SK-N-SH treated with all-trans-retinoic acid at 6 μM for 48 hours (cell line): Measurements from ENCODE around the gene TMCC3.
"Not testable (repeated sequence)": the region's sequence is repeated elsewhere in the genome, so short reads cannot be mapped to it uniquely, and the experiment has no call there.

Experiments used
- ATAC-seq: fragments of 200-7000 bp; cut with Tn5 transposase; 3 replicates; pipeline ENCODE4 v1.9.1; 2020; ENCODE audit warnings: mild to moderate bottlenecking, moderate library complexity
- ARNTL ChIP-seq: fragments of 450-650 bp; formaldehyde crosslinking; IDR thresholded peaks from 2 replicates; pipeline ENCODE4 v1.5.0; 2020; ENCODE audit warnings: low read depth, mild to moderate bottlenecking, moderate library complexity, borderline replicate concordance
- BACH2 ChIP-seq: fragments of 250-450 bp; sonication (Bioruptor Pico); IDR thresholded peaks from 2 replicates; pipeline ENCODE4 v1.9.0; 2021; ENCODE audit warnings: mild to moderate bottlenecking, borderline replicate concordance
- CSDC2 ChIP-seq: fragments of 250-450 bp; sonication (Bioruptor Pico); IDR thresholded peaks from 2 replicates; pipeline ENCODE4 v1.5.0; 2020; ENCODE audit warnings: mild to moderate bottlenecking, moderate library complexity
- ESRRG ChIP-seq: fragments of 250-450 bp; sonication (Bioruptor Pico); IDR thresholded peaks from 2 replicates; pipeline ENCODE4 v1.6.1; 2021; ENCODE audit warnings: mild to moderate bottlenecking
- GLIS3 ChIP-seq: fragments of 250-450 bp; sonication (Bioruptor Pico); IDR thresholded peaks from 2 replicates; pipeline ENCODE4 v1.5.0; 2020; ENCODE audit warnings: mild to moderate bottlenecking, moderate library complexity
- ISL1 ChIP-seq: fragments of 250-450 bp; sonication (Bioruptor Pico); IDR thresholded peaks from 2 replicates; pipeline ENCODE4 v2.1.2; 2022; ENCODE audit warnings: mild to moderate bottlenecking, moderate library complexity
- OSR1 ChIP-seq: fragments of 250-450 bp; sonication (Bioruptor Pico); IDR thresholded peaks from 2 replicates; pipeline ENCODE4 v1.8.0; 2022; ENCODE audit warnings: moderate library complexity, mild to moderate bottlenecking, inconsistent platforms
- PATZ1 ChIP-seq: fragments of 250-450 bp; sonication (Bioruptor Pico); IDR thresholded peaks from 2 replicates; pipeline ENCODE4 v1.8.0; 2020; ENCODE audit warnings: mild to moderate bottlenecking, moderate library complexity, borderline replicate concordance
- PPARA ChIP-seq: fragments of 250-450 bp; sonication (Bioruptor Pico); IDR thresholded peaks from 2 replicates; pipeline ENCODE4 v1.5.0; 2020; ENCODE audit warnings: mild to moderate bottlenecking, borderline replicate concordance
- SNAI2 ChIP-seq: fragments of 250-450 bp; sonication (Bioruptor Pico); IDR thresholded peaks from 2 replicates; pipeline ENCODE4 v1.5.0; 2020; ENCODE audit warnings: mild to moderate bottlenecking, moderate library complexity
- TOX ChIP-seq: fragments of 250-450 bp; sonication (Bioruptor Pico); IDR thresholded peaks from 2 replicates; pipeline ENCODE4 v1.8.0; 2021; ENCODE audit warnings: mild to moderate bottlenecking, moderate library complexity, borderline replicate concordance
- ZC3H10 ChIP-seq: fragments of 250-450 bp; sonication (Bioruptor Pico); IDR thresholded peaks from 2 replicates; pipeline ENCODE4 v1.5.1; 2021; ENCODE audit warnings: mild to moderate bottlenecking, moderate library complexity
- ZFP30 ChIP-seq: fragments of 450-650 bp; formaldehyde crosslinking; IDR thresholded peaks from 2 replicates; pipeline ENCODE4 v1.5.0; 2022; ENCODE audit warnings: mild to moderate bottlenecking, moderate library complexity
- ZNF565 ChIP-seq: fragments of 450-650 bp; formaldehyde crosslinking; conservative IDR thresholded peaks from 2 replicates; pipeline ENCODE4 v1.5.0; 2020; ENCODE audit warnings: low read depth, mild to moderate bottlenecking, moderate library complexity
- ZNF70 ChIP-seq: fragments of 450-650 bp; formaldehyde crosslinking; IDR thresholded peaks from 2 replicates; pipeline ENCODE4 v1.5.0; 2020; ENCODE audit warnings: mild to moderate bottlenecking, moderate library complexity
- ZNF8 ChIP-seq: fragments of 450-650 bp; formaldehyde crosslinking; IDR thresholded peaks from 2 replicates; pipeline ENCODE4 v1.5.0; 2020; ENCODE audit warnings: mild to moderate bottlenecking, moderate library complexity
- TF ChIP-seq, protein P1 (sequence below): fragments of 250-450 bp; sonication (Bioruptor Pico); IDR thresholded peaks from 2 replicates; pipeline ENCODE4 v1.5.0; 2020; ENCODE audit warnings: mild to moderate bottlenecking, moderate library complexity
- TF ChIP-seq, protein P2 (sequence below): fragments of 250-450 bp; sonication (Bioruptor Pico); IDR thresholded peaks from 2 replicates; pipeline ENCODE4 v1.8.0; 2021; ENCODE audit warnings: low read depth, mild to moderate bottlenecking, moderate library complexity, borderline replicate concordance
- TF ChIP-seq, protein P3 (sequence below): fragments of 250-450 bp; sonication (Bioruptor Pico); IDR thresholded peaks from 2 replicates; pipeline ENCODE4 v1.5.1; 2020; ENCODE audit warnings: low read depth, mild to moderate bottlenecking, moderate library complexity

The TMCC3 gene

GRCh38 chr12:94602024-94602423, 48.3 kb downstream of the TMCC3 start:
- TF ChIP-seq BACH2 (CRISPR knock-in tag) (no peak), PATZ1 (CRISPR knock-in tag) (no peak), OSR1 (CRISPR knock-in tag) (no peak), TOX (CRISPR knock-in tag) (no peak), CSDC2 (CRISPR knock-in tag) (no peak)
- ATAC-seq: no peak

DNA sequence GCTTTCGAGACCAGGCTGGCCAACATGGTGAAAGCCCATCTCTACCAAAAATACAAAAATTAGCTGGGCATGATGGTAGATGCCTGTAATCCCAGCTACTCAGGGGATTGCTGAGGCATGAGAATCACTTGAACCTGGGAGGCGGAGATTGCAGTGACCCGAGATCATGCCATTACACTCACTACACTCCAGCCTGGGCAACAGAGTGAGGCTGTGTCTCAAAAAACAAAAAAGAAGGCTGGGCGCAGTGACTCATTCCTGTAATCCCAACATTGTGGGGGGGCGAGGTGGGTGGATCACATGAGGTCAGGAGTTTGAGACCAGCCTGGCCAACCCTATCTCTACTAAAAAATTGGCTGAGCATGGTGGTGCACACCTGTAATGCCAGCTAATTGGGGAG, 49.0 kb downstream of the TMCC3 start:
- ATAC-seq: not testable (repeated sequence)

GRCh38 chr12:94599189-94599588, 51.2 kb downstream of the TMCC3 start:
- TF ChIP-seq, protein P1, sequence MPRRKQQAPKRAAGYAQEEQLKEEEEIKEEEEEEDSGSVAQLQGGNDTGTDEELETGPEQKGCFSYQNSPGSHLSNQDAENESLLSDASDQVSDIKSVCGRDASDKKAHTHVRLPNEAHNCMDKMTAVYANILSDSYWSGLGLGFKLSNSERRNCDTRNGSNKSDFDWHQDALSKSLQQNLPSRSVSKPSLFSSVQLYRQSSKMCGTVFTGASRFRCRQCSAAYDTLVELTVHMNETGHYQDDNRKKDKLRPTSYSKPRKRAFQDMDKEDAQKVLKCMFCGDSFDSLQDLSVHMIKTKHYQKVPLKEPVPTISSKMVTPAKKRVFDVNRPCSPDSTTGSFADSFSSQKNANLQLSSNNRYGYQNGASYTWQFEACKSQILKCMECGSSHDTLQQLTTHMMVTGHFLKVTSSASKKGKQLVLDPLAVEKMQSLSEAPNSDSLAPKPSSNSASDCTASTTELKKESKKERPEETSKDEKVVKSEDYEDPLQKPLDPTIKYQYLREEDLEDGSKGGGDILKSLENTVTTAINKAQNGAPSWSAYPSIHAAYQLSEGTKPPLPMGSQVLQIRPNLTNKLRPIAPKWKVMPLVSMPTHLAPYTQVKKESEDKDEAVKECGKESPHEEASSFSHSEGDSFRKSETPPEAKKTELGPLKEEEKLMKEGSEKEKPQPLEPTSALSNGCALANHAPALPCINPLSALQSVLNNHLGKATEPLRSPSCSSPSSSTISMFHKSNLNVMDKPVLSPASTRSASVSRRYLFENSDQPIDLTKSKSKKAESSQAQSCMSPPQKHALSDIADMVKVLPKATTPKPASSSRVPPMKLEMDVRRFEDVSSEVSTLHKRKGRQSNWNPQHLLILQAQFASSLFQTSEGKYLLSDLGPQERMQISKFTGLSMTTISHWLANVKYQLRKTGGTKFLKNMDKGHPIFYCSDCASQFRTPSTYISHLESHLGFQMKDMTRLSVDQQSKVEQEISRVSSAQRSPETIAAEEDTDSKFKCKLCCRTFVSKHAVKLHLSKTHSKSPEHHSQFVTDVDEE (CRISPR knock-in tag): no peak
- TF ChIP-seq OSR1 (CRISPR knock-in tag): no peak
- no peak for TF ChIP-seq GLIS3
- no peak for TF ChIP-seq ESRRG (CRISPR knock-in tag)
- TF ChIP-seq ZC3H10 (CRISPR knock-in tag): no peak
- TF ChIP-seq ZNF565 (CRISPR knock-in tag): no peak
- TF ChIP-seq ARNTL (CRISPR knock-in tag): no peak
- TF ChIP-seq PATZ1 (CRISPR knock-in tag): no peak
- TF ChIP-seq, protein P2, sequence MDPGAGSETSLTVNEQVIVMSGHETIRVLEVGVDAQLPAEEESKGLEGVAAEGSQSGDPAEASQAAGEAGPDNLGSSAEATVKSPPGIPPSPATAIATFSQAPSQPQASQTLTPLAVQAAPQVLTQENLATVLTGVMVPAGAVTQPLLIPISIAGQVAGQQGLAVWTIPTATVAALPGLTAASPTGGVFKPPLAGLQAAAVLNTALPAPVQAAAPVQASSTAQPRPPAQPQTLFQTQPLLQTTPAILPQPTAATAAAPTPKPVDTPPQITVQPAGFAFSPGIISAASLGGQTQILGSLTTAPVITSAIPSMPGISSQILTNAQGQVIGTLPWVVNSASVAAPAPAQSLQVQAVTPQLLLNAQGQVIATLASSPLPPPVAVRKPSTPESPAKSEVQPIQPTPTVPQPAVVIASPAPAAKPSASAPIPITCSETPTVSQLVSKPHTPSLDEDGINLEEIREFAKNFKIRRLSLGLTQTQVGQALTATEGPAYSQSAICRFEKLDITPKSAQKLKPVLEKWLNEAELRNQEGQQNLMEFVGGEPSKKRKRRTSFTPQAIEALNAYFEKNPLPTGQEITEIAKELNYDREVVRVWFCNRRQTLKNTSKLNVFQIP (CRISPR knock-in tag): no peak
- TF ChIP-seq BACH2 (CRISPR knock-in tag): no peak
- no peak for TF ChIP-seq ZNF8 (CRISPR knock-in tag)
- TF ChIP-seq PPARA (CRISPR knock-in tag): no peak
- no peak for TF ChIP-seq TOX (CRISPR knock-in tag)
- TF ChIP-seq, protein P3, sequence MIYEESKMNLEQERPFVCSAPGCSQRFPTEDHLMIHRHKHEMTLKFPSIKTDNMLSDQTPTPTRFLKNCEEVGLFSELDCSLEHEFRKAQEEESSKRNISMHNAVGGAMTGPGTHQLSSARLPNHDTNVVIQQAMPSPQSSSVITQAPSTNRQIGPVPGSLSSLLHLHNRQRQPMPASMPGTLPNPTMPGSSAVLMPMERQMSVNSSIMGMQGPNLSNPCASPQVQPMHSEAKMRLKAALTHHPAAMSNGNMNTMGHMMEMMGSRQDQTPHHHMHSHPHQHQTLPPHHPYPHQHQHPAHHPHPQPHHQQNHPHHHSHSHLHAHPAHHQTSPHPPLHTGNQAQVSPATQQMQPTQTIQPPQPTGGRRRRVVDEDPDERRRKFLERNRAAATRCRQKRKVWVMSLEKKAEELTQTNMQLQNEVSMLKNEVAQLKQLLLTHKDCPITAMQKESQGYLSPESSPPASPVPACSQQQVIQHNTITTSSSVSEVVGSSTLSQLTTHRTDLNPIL (CRISPR knock-in tag): no peak
- no peak for TF ChIP-seq ZFP30
- TF ChIP-seq ISL1 (CRISPR knock-in tag): no peak
- no peak for ATAC-seq

GRCh38 chr12:94597268-94597667, 53.1 kb downstream of the TMCC3 start:
- TF ChIP-seq, protein P3 (CRISPR knock-in tag): no peak
- TF ChIP-seq ESRRG (CRISPR knock-in tag) (no peak), ISL1 (CRISPR knock-in tag) (no peak), ZFP30 (no peak), GLIS3 (no peak), SNAI2 (CRISPR knock-in tag) (no peak), TOX (CRISPR knock-in tag) (no peak), ZNF565 (CRISPR knock-in tag) (no peak), OSR1 (CRISPR knock-in tag) (no peak), ZNF70 (CRISPR knock-in tag) (no peak)
- TF ChIP-seq, protein P1 (CRISPR knock-in tag): no peak
- TF ChIP-seq, protein P2 (CRISPR knock-in tag): no peak
- no peak for ATAC-seq
